C4-2B (cell line): ENCODE data around the gene FTSJ1.
"Not testable (repeated sequence)": the region's sequence is repeated elsewhere in the genome, so short reads cannot be mapped to it uniquely, and the experiment has no call there.

Source experiments
- ZFX ChIP-seq: fragments of 450-650 bp; IDR thresholded peaks from 2 replicates; pipeline ENCODE4 v1.6.1; 2017
- TF ChIP-seq, protein P1 (sequence below): fragments of 450-650 bp; conservative IDR thresholded peaks from 2 replicates; pipeline ENCODE4 v1.5.1; 2017; ENCODE audit warnings: mild to moderate bottlenecking

DNA sequence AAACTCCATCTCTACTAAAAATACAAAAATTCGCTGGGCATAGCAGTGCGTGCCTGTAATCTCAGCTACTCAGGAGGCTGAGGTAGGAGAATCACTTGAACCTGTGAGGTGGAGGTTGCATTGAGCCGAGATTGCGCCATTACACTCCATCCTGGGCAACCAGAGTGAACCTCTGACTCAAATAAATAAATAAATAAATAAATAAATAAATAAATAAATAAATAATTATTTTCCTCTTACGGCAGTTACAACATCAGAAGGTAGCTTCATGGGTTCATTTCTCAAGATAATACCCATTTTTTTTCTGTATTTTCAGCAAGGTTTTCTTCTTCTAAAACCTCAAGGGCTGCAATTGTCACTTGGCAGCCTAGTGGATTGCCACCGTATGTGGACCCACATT, 28.8 kb upstream of the FTSJ1 start:
- TF ChIP-seq, protein P1, sequence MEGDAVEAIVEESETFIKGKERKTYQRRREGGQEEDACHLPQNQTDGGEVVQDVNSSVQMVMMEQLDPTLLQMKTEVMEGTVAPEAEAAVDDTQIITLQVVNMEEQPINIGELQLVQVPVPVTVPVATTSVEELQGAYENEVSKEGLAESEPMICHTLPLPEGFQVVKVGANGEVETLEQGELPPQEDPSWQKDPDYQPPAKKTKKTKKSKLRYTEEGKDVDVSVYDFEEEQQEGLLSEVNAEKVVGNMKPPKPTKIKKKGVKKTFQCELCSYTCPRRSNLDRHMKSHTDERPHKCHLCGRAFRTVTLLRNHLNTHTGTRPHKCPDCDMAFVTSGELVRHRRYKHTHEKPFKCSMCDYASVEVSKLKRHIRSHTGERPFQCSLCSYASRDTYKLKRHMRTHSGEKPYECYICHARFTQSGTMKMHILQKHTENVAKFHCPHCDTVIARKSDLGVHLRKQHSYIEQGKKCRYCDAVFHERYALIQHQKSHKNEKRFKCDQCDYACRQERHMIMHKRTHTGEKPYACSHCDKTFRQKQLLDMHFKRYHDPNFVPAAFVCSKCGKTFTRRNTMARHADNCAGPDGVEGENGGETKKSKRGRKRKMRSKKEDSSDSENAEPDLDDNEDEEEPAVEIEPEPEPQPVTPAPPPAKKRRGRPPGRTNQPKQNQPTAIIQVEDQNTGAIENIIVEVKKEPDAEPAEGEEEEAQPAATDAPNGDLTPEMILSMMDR, result not testable (repeated sequence)
- not testable (repeated sequence) for TF ChIP-seq ZFX
